DMS 273 treated with DMSO at 0.1 percent for 48 hours (cell line): Measurements from ENCODE around the gene VAV2.
A peak's percentile ranks its signal among the peaks of the same experiment; 100 is the strongest.

ENCODE experiments used
- DNase-seq: peaks from one replicate; lab custom pipeline; 2025; lab: John Stamatoyannopoulos, UW

VAV2 gene

DNA sequence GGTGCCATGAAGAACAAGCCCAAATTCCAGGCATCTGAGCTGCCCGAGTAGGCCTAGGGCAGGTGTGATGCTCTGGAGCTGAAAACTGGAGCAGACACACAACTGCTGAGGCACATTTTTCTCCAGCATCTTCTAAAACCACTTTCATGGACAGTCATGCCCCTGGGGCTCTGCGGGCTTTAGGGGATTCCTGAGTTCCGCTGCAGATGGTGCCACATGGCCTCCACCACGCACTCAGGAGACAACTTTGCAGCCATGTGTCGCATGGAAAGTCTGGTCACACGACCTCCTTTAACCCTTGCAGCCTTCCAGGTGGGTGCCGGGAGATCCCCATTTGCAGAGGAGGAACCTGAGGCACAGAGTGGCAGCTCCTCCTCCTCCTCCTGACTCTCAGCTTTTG is 141.2 kb downstream of the VAV2 start:
- DNase-seq, result no peak

DNA sequence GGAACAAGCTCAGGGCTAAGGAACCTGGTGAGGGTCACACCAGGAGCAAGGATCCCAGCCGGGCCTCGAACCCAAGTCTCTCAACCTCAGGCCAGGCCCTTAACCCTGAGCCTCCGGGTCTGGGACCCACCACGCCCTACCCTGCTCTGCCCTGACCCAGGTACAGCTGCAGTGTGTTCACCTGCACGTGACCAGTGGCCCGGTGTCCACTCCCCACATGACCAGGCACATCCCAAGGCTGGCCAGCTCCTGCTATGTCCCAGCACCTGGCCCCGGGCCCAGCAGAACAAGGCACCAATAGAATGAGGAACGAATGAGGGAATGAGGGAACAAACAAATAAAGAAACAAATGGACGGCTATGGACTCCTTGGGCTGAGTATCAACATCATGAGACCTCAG is 142.0 kb downstream of the VAV2 start:
- DNase-seq, result no peak

- no peak for DNase-seq
Observed at GRCh38 chr9:133849110-133849670, 142.9 kb downstream of the VAV2 start.

DNA sequence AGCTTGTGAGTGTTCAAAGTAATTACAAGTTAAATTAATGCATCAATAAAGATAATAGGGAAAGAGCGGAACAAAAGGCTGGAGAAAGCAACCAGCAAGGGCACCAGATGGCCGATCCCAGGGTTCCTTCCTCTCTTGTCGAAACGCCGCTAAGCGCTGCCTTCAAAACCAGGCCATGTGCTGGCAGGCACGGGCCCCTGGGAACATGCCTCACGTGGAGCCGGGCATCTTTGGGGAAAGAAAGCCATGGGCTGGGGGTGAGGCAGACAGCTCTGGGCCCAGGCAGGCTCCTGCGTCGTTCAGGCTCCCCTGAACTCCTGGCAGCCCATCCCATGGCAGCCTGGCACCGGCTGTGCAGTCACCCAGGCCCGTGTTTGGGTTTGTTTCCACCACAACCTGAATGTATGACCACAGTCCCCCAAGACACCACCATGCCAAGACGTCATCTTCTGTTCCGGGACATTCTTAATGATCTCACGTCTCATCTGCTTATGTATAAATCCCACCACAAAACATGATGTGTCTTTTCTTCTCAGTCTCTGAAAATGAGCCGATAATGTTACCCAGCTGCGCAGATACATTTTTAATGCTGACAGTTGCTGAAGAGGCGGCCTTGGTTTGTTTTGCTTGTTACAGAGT is 143.5 kb downstream of the VAV2 start:
- peak; percentile 48 for DNase-seq

GRCh38 chr9:133846483-133847090 is 145.5 kb downstream of the VAV2 start:
- DNase-seq, result no peak

- no peak for DNase-seq
Observed at GRCh38 chr9:133845440-133845839, 146.7 kb downstream of the VAV2 start.

DNA sequence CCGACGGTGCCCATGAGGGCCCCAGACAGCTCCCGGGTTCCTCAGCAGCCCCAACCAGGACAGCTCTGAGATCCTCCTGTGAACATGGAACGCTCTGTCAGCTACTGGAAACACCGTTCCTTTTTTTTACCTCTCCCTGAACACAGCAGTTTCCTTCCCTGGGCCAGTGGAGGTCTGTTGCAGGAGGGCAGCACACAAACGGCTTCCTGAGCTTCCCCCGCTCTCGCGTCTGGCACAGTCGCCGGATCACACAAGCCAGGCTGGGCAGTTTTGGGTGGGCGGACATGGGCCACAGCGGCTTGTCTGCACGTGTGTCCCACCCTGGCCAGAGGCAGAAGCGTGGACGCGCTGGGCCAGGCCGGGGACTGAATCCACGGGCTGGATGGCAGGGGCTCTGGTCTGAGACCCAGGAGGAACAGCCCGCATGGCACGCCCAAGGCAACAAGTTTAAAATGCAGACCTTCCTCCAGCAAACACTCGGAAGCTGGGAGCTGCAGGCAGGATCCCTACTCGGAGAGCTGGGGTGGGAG is 147.2 kb downstream of the VAV2 start:
- DNase-seq, result no peak

GRCh38 chr9:133844398-133844784 is 147.7 kb downstream of the VAV2 start:
- DNase-seq, result no peak

- DNase-seq, result no peak
Observed at GRCh38 chr9:133843751-133844397, 148.2 kb downstream of the VAV2 start.

DNA sequence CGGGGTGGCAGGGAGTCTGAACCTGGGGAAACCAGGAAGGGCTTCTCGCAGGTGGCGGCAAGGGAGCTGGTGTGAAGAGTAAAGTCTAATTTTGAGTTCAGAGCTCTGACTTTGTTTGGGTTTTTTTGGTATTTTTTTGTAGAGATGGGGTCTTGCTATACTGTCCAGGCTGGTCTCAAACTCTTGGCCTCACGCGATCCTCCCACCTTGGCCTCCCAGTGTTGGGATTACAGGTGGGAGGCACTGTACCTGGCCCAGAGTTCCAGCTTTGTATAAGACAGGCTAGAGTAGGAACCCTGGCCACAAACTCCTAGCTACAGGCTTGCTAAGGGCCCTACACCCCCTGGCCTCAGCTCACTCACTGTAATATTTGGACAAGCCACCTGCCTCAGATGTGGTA is 148.9 kb downstream of the VAV2 start:
- no peak for DNase-seq

- DNase-seq, result no peak
Observed at GRCh38 chr9:133842721-133843227, 149.3 kb downstream of the VAV2 start.

GRCh38 chr9:133842174-133842573 is 149.9 kb downstream of the VAV2 start:
- no peak for DNase-seq

DNA sequence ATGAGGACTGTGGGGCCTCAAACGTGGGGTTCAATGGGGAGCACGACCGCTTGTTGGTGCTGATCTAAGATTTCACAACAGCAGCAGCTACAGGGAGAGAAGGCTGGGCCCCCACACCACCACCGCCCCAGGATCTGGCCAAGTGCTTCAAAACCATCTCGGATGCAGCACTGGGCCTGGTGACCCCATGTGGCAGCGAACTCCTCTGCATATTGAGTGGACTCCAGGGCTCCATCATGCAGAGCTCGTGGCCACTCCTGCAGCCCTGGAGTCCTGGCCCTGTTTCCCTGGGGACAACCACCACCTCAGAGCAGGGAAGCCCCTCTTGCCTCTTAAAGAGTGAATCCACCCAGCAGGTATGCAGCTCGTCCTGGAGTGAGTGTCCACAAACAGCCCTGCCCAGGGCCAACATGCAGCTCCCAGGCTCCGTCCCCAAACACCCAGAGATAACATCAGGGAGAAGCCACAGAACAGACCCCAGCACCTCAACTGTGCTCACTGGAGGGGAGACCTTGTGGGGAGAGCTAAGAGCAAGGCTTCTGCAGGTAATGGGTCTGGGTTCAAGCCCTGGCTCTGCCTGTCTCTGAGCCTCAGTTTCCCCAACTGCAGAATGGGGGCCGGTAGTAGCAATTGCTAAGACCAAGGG is 150.8 kb downstream of the VAV2 start:
- no peak for DNase-seq

DNA sequence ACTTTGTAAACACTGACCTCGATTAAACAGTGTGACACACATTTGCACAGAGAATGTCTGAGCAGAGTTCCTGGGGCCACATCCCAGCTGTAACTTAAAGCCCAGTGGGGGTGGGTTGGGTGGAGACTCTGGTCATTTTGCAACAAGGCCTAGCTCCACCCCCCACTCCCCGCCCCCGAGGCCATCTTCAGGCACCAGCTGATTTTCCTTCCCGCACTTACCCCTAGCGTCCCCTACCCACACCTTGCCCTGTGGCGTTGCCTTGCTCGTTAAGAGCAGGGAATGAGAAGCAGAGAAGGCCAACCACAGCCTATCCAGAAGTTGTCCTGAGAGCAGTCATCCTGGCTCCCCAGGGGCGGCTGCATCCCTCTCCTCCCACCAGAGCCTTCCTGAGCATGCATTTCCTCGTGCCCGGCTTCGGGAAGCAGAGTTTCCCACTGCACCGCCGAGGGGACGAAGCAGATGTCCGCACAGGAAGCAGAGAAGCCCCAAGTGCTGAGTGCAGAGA is 152.2 kb downstream of the VAV2 start:
- no peak for DNase-seq

DNA sequence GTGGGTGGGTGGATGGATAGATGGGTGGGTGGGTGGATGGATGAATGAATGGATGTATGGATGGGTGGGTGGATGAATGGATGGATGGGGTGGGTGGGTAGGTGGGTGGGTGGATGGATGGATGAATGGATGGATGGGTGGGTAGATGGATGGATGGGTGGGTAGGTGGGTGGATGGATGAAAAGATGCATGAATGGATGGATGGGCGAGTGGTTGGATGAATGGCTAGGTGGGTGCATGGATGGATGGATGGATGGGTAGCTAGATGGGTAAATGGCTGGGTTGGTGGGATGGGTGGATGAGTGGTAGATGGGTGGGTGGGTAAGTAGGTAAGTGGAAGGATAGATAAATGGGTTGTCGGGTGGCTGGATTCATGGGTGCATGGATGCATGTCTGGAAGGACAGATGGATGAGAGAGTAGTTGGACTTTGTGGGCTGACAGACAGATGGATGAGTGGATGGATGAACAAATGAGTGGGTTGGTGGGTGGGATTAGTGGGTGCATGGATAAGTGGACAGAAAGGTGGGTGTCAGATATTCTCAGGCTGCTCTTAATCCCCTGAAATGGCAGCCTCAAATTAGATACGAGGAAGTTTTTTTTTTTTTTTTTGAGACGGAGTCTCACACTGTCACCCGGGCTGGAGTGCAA is 153.1 kb downstream of the VAV2 start:
- DNase-seq, result no peak

DNA sequence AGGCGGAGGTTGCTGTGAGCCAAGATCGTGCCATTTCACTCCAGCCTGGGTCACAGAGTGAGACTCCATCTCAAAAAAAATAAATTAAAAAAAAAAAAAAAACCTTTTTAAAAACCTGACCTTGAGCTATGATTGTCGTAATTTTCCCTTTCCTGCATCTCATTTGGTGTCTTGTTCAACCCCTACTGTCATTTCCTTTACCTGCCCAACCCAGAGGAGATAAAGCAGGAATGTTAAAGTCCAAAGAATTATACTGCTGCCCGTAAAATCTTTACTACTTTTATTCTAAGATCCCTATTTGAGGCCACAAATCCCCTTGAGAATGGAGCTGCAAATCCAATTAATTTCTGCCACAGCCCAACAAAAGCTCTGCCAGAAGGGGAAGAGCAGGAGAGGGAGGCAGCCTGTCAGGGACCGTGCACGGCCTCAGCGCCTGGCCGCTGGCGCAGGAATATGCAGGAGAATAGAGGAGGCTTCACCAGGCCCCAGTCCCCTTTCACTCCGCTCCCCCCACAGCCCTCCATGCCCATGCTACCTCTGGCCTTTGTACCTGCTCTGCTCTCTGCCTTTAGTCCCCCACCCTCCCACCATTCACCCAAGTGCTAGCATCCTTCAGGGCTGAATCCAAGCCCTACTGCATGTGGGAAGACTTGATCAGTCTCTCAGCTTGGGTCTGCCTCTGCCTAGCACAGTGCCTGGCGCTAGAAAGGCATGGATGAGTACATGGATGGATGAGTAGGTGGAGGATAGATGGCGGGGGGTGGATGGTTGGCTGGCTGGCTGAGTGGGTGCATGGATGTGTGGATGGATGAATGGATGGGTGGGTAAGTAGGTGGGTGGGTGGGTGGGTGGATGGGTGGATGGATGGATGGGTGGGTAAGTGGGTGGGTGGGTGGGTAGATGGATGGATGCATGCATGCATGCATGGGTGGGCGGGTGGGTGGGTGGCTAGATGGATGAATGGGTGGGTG is 154.2 kb downstream of the VAV2 start:
- no peak for DNase-seq

GRCh38 chr9:133836818-133837217 is 155.3 kb downstream of the VAV2 start:
- no peak for DNase-seq

GRCh38 chr9:133836001-133836758 is 155.9 kb downstream of the VAV2 start:
- no peak for DNase-seq

GRCh38 chr9:133835262-133835901 is 156.7 kb downstream of the VAV2 start:
- no peak for DNase-seq
